Thymus (tissue), 11 donors: ENCODE data around the gene PTDSS2. TPM values are rescaled to one million over a fixed set of nuclear protein-coding genes. Genes with fewer than 3 reads are reported as not detected.

ENCODE experiments used
- DNase-seq, 9 donors: peaks; one replicate each; pipeline ENCODE4 v3.0.0-alpha.2; 2013; ENCODE audit warnings: low spot score in 9 of 9, low read depth in 6 of 9, missing footprints in 1 of 9
- H3K27ac ChIP-seq, 2 donors: one replicate each; pipeline ENCODE4 v1.5.1; 2013; ENCODE audit warnings: control low read depth in 1 of 2, low read depth in 1 of 2, low read length in 1 of 2, mild to moderate bottlenecking in 1 of 2, moderate library complexity in 1 of 2
- H3K27me3 ChIP-seq, 2 donors: one replicate each; pipeline ENCODE4 v1.5.1; 2013; ENCODE audit warnings: low read length in 1 of 2; ENCODE audit not compliant: control insufficient read depth in 2 of 2, insufficient read depth in 1 of 2
- H3K36me3 ChIP-seq, 2 donors: one replicate each; pipeline ENCODE4 v1.5.1; 2013; ENCODE audit warnings: low read length in 1 of 2, mild to moderate bottlenecking in 1 of 2, moderate library complexity in 1 of 2; ENCODE audit not compliant: control insufficient read depth in 2 of 2, insufficient read depth in 2 of 2
- H3K4me1 ChIP-seq, 2 donors: one replicate each; pipeline ENCODE4 v1.5.1; 2013; ENCODE audit warnings: low read length in 2 of 2; ENCODE audit not compliant: control insufficient read depth in 2 of 2, insufficient read depth in 2 of 2
- H3K4me3 ChIP-seq, 2 donors: one replicate each; pipeline ENCODE4 v1.5.1; 2013; ENCODE audit warnings: low read length in 2 of 2, control low read depth in 1 of 2, mild to moderate bottlenecking in 1 of 2
- H3K9me3 ChIP-seq, 2 donors: one replicate each; pipeline ENCODE4 v1.5.1; 2013; ENCODE audit warnings: low read length in 1 of 2, mild to moderate bottlenecking in 1 of 2; ENCODE audit not compliant: control insufficient read depth in 2 of 2, insufficient read depth in 1 of 2
- WGBS: extraction: QIAGEN DNeasy Blood & Tissue Kit; methylation state at CpG from one replicate; pipeline ENCODE4 v1.1.7; 2013; 5-methylcytosine and 5-hydroxymethylcytosine counted together
- polyA plus RNA-seq: library from polyadenylated mRNA; stranded (reverse); fragments of 200-250 nt; gene quantifications from one replicate; pipeline ENCODE4 v1.2.3, GENCODE V29; 2013
- total RNA-seq: library from RNA; stranded (reverse); fragments of 120-200 nt; gene quantifications from one replicate; pipeline ENCODE4 v1.2.4, GENCODE V29; 2013
- donor health status: healthy.

PTDSS2 gene
- total and polyA plus RNA-seq, 2 donors = 12.1 to 24.1 TPM

GRCh38 chr11:459511-460220 lies 9.6 kb downstream of the PTDSS2 start:
- no peak overlapping the region for H3K4me3 ChIP-seq
- DNase-seq = no peak
- no peaks in the 10 kb centered on the region for H3K9me3 ChIP-seq
- H3K27ac ChIP-seq = no peak overlapping the region
- peaks cover 13 to 20% of the 10 kb centered on the region in 2 donors for H3K36me3 ChIP-seq
- H3K4me1 ChIP-seq = peaks cover 5 to 21% of the 10 kb centered on the region in 2 donors
- H3K27me3 ChIP-seq = no peaks in the 10 kb centered on the region
- 97% methylated on average over 24 of the region's 24 CpGs for WGBS

GRCh38 chr11:460331-461199 lies 10.5 kb downstream of the PTDSS2 start:
- no peak for DNase-seq
- Histone ChIP-seq H3K9me3 (no peaks in the 10 kb centered on the region), H3K27ac (no peak overlapping the region), H3K4me3 (no peak overlapping the region), H3K4me1 (peaks cover 5 to 21% of the 10 kb centered on the region in 2 donors), H3K27me3 (no peaks in the 10 kb centered on the region), H3K36me3 (peaks cover 13 to 15% of the 10 kb centered on the region in 2 donors)
- 96% methylated on average over 41 of the region's 41 CpGs for WGBS

GRCh38 chr11:461626-462025 lies 11.5 kb downstream of the PTDSS2 start:
- 98% methylated on average over 9 of the region's 9 CpGs for WGBS
- Histone ChIP-seq H3K9me3 (no peaks in the 10 kb centered on the region), H3K36me3 (peaks cover 13 to 15% of the 10 kb centered on the region in 2 donors)

GRCh38 chr11:462107-462890 lies 12.2 kb downstream of the PTDSS2 start:
- Histone ChIP-seq H3K4me1 (peaks cover 0 to 5% of the 10 kb centered on the region in 2 donors), H3K9me3 (no peaks in the 10 kb centered on the region), H3K27me3 (no peaks in the 10 kb centered on the region), H3K36me3 (peaks cover 15 to 17% of the 10 kb centered on the region in 2 donors), H3K4me3 (no peak overlapping the region), H3K27ac (no peak overlapping the region)
- DNase-seq = no peak
- WGBS = 98% methylated on average over 16 of the region's 16 CpGs

More at GRCh38 chr11:461626-462025, 11.5 kb downstream of the PTDSS2 start:
- no peak overlapping the region for H3K4me3 ChIP-seq
- peaks cover 1 to 11% of the 10 kb centered on the region in 2 donors for H3K4me1 ChIP-seq
- H3K27me3 ChIP-seq = no peaks in the 10 kb centered on the region
- no peak for DNase-seq
- no peak overlapping the region for H3K27ac ChIP-seq

GRCh38 chr11:464316-464715 lies 14.2 kb downstream of the PTDSS2 start:
- Histone ChIP-seq H3K4me1 (no peaks in the 10 kb centered on the region), H3K36me3 (peaks cover 15 to 17% of the 10 kb centered on the region in 2 donors), H3K27me3 (no peaks in the 10 kb centered on the region), H3K27ac (no peak overlapping the region), H3K9me3 (no peaks in the 10 kb centered on the region), H3K4me3 (no peak overlapping the region)
- no peak for DNase-seq
- 97% methylated on average over 24 of the region's 24 CpGs for WGBS

- H3K27me3 ChIP-seq = no peaks in the 10 kb centered on the region
- no peaks in the 10 kb centered on the region for H3K9me3 ChIP-seq
- H3K4me3 ChIP-seq = no peak overlapping the region
- DNase-seq = no peak
- peaks cover 6 to 12% of the 10 kb centered on the region in 2 donors for H3K36me3 ChIP-seq
- H3K4me1 ChIP-seq = peaks cover 0 to 5% of the 10 kb centered on the region in 2 donors
- 60% methylated on average over 9 of the region's 9 CpGs for WGBS
- no peak overlapping the region for H3K27ac ChIP-seq
Observed at GRCh38 chr11:465896-466530, 15.9 kb downstream of the PTDSS2 start.

GRCh38 chr11:468036-468435 lies 18.0 kb downstream of the PTDSS2 start:
- 97% methylated on average over 12 of the region's 12 CpGs for WGBS
- Histone ChIP-seq H3K27ac (no peak overlapping the region), H3K4me1 (peaks cover 0 to 5% of the 10 kb centered on the region in 2 donors), H3K9me3 (no peaks in the 10 kb centered on the region), H3K36me3 (peaks cover 0 to 6% of the 10 kb centered on the region in 2 donors), H3K4me3 (no peak overlapping the region), H3K27me3 (no peaks in the 10 kb centered on the region)
- DNase-seq = no peak

GRCh38 chr11:468493-468892 lies 18.4 kb downstream of the PTDSS2 start:
- DNase-seq = no peak
- WGBS = 92% methylated on average over 6 of the region's 6 CpGs
- H3K4me3 ChIP-seq = no peak overlapping the region
- H3K9me3 ChIP-seq = no peaks in the 10 kb centered on the region
- H3K27me3 ChIP-seq = no peaks in the 10 kb centered on the region
- H3K27ac ChIP-seq = no peak overlapping the region
- peaks cover 0 to 5% of the 10 kb centered on the region in 2 donors for H3K4me1 ChIP-seq
- peaks cover 2 to 6% of the 10 kb centered on the region in 2 donors for H3K36me3 ChIP-seq
